Stimulated activated CD4-positive, alpha-beta T cell treated with anti-CD3 and anti-CD28 coated beads, Interleukin-4, amount 100 ng/mL, for 48 hours (primary cell): ENCODE results near the gene CSPG5.

Experiments
- DNase-seq, 2 donors: peaks; one replicate each; pipeline ENCODE4 v3.0.0-alpha.2; 2020; ENCODE audit warnings: low read depth in 2 of 2

Gene CSPG5

DNA sequence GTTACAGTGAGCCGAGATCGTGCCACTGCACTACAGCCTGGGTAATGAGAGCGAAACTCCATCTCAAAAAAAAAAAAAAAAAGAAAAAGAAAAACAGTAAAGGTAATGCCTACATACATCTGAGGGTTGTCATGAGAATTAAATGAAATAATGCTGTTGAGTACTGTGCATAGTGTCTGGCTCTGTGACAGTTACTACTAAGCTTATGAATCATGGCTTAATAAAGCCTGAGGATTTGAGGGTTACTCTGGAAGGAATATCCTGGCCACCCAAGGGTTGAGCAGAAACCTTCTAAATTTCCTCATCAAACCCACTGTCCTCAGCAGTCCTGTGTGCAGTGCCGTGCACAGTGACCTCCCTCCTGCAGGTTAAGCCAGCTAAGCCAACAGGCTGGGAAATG lies 38.4 kb downstream of the CSPG5 start:
- DNase-seq: no peak

- DNase-seq: no peak
These were observed 41.7 kb downstream of the CSPG5 start for GRCh38 chr3:47536967-47537366.

GRCh38 chr3:47536221-47536891 lies 42.3 kb downstream of the CSPG5 start:
- no peak for DNase-seq

DNA sequence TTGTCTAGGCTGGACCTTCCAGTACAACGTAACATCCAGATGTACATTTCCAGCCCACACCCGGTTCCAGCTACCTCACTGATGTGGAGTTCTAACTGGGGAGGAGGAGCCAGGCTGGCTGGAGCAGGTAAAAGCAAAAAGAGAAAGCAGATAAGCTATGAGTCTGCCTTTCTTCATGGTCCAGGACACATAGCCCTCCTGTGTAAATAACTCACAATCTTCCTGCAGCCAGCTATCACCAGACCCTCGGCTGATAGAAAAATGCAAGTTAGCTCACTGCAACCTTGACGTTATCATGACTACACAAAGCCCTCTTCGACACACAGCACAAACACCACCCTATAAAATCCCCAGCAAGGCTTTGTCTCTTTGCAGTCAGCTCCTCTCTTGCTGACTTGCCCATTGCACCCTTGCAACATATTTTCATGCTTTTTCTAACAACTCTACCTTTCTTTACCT lies 44.6 kb downstream of the CSPG5 start:
- DNase-seq: no peak

- no peak for DNase-seq
These were observed 45.2 kb downstream of the CSPG5 start for GRCh38 chr3:47533481-47533880.

- no peak for DNase-seq
These were observed 50.5 kb downstream of the CSPG5 start for GRCh38 chr3:47527952-47528725.

DNA sequence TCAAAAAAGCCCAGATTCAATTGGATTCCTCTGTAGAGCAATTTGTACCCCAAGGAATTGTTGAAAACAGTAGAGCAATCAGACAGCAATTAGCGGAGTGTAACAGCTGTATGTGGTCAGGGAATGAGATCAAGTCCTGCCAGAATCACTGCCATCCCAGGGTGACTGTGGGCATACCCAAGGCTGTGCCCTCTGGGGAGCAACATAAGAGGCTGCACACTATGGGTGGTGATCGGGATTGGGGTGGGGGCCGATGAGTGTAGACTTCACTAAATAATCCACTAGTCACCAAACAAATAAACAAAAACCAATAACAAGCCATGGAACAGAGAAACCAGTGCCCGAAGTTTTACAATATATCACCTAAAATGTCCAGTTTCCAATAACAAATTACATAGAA lies 53.0 kb downstream of the CSPG5 start:
- DNase-seq: no peak

- no peak for DNase-seq
These were observed 55.2 kb downstream of the CSPG5 start for GRCh38 chr3:47523310-47524073.

- peak; percentile 66 to 72 for DNase-seq
These were observed 56.3 kb downstream of the CSPG5 start for GRCh38 chr3:47522082-47522987.

DNA sequence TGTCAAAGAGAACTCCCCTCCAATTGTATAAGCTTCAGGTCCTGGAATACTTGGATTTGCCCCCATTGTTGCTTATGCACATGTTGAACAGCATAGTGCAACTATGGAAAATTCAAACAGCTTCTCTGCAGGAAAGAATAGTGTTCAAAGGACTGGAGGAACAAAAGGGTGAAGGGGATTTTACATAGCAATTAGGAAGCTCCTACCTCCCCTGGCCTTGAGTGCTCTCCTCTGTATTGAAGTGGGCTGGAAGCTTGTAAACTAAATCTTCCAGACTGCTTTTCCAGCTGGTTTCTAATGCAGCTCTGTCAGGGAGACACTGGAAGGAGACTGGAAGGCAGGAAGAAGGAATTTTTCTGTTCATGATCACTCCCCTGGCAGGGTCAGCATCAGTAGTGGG lies 57.9 kb downstream of the CSPG5 start:
- no peak for DNase-seq

GRCh38 chr3:47517937-47518336 lies 60.7 kb downstream of the CSPG5 start:
- no peak for DNase-seq

DNA sequence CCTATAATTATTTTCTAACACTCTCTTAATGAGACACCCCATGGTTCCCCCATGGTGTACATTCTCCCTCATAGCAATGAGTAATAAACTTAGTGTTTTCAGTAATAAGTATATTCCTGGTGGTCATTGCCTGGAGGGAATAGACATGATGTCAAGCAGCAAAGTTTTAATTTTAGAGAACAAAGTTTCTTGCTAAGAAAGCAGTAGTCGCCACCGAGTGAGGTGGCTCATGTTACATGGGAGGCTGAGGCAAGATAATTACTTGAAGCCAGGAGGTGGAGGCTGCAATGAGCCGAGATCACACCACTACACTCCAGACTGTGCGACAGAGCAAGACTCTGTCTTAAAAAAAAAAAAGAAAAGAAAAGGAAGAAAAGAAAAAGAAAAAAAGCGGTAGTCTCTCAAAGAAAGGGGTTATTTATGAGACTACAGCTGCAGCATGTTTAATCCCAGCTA lies 62.8 kb downstream of the CSPG5 start:
- no peak for DNase-seq

DNA sequence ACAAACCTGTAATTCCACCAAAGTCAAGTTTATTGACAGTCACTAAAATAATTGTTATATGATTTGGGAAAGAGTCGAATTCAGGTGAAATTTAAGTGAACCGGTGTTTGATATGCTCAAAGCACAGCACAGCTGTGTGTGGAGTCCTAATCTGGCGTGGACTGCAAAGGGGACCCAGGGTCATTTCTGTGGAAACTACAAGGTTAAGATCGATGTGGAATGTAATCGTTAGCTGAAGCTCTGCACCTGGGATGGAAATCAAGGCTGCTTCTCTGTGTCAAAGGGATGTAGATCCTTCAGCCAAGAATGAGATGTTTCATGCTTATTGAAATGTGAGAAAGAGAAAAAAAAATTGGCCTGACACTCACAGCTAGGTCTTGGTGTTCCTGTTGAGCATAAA lies 63.6 kb downstream of the CSPG5 start:
- no peak for DNase-seq

GRCh38 chr3:47513125-47513929 lies 65.3 kb downstream of the CSPG5 start, which contains the start of gene ELP6:
Gene ELP6, minus strand, starts transcription at chr3:47513712. Its CDS starts 122 bp downstream, at chr3:47513590.
- peak; percentile 97 for DNase-seq

- peak in 1 of 2 donors; percentile 25 for DNase-seq
These were observed 66.1 kb downstream of the CSPG5 start for GRCh38 chr3:47512416-47513124.
